Neuronal stem cell (in vitro differentiated cells): ENCODE data around the gene WNT11.

ENCODE experiments used
- DNase-seq: peaks from one replicate; pipeline ENCODE4 v3.0.0-alpha.2; 2013; ENCODE audit warnings: low spot score
- H2AFZ ChIP-seq: one replicate; pipeline ENCODE4 v1.6.1; 2013; ENCODE audit warnings: mild to moderate bottlenecking, low read length, inconsistent platforms
- H2AK5ac ChIP-seq: 2 replicates; pipeline ENCODE4 v1.6.1; 2013; ENCODE audit warnings: low read depth, mild to moderate bottlenecking, inconsistent platforms, low read length, moderate library complexity, mixed read lengths
- H2BK120ac ChIP-seq: 2 replicates; pipeline ENCODE4 v1.6.1; 2013; ENCODE audit warnings: low read depth, mild to moderate bottlenecking, inconsistent platforms, low read length, moderate library complexity, mixed read lengths
- H2BK12ac ChIP-seq: one replicate; pipeline ENCODE4 v1.6.1; 2013; ENCODE audit warnings: low read length, inconsistent platforms
- H2BK15ac ChIP-seq: 2 replicates; pipeline ENCODE4 v1.6.1; 2013; ENCODE audit warnings: mild to moderate bottlenecking, low read length, inconsistent platforms, mixed read lengths
- H2BK5ac ChIP-seq: one replicate; pipeline ENCODE4 v1.6.1; 2013; ENCODE audit warnings: inconsistent platforms, mild to moderate bottlenecking, low read length, moderate library complexity
- H3K14ac ChIP-seq: one replicate; pipeline ENCODE4 v1.6.1; 2013; ENCODE audit warnings: low read length, inconsistent platforms
- H3K18ac ChIP-seq: 2 replicates; pipeline ENCODE4 v1.6.1; 2013; ENCODE audit warnings: low read length, inconsistent platforms
- H3K23ac ChIP-seq: 2 replicates; pipeline ENCODE4 v1.6.1; 2013; ENCODE audit warnings: low read depth, mild to moderate bottlenecking, mixed read lengths, low read length, inconsistent platforms; ENCODE audit not compliant: poor library complexity
- H3K27ac ChIP-seq: replicated peaks from 3 replicates; pipeline ENCODE4 v1.5.1; 2013; ENCODE audit warnings: low read length, inconsistent platforms
- H3K27me3 ChIP-seq, 3 experiments: 2 replicates each; pipeline ENCODE4 v1.6.1; 2013; ENCODE audit warnings: low read length in 3 of 3, mild to moderate bottlenecking in 2 of 3, inconsistent platforms in 1 of 3, low read depth in 1 of 3, mixed read lengths in 1 of 3, moderate library complexity in 1 of 3; ENCODE audit not compliant: control insufficient read depth in 3 of 3, insufficient read depth in 3 of 3
- H3K36me3 ChIP-seq, 2 donors: replicated peaks in 1 of 2; 2 replicates each; pipeline ENCODE4 v1.6.1; 2013; ENCODE audit warnings: low read length in 2 of 2; ENCODE audit not compliant: control insufficient read depth in 2 of 2, insufficient read depth in 2 of 2
- H3K4ac ChIP-seq: 2 replicates; pipeline ENCODE4 v1.6.1; 2013; ENCODE audit warnings: inconsistent platforms, mild to moderate bottlenecking, low read length, moderate library complexity
- H3K4me1 ChIP-seq, 2 donors: 1 replicate in 1 of 2; 2 replicates in 1 of 2; pipeline ENCODE4 v1.6.1; 2013; ENCODE audit warnings: low read length in 2 of 2, low read depth in 1 of 2; ENCODE audit not compliant: control insufficient read depth in 2 of 2, insufficient read depth in 1 of 2
- H3K4me2 ChIP-seq: one replicate; pipeline ENCODE4 v1.6.1; 2013; ENCODE audit warnings: mild to moderate bottlenecking, low read length, inconsistent platforms; ENCODE audit not compliant: insufficient read depth, poor library complexity, severe bottlenecking
- H3K4me3 ChIP-seq, 2 donors: 2 replicates each; pipeline ENCODE4 v1.5.1; 2013; ENCODE audit warnings: low read length in 2 of 2, mild to moderate bottlenecking in 2 of 2, inconsistent platforms in 1 of 2, moderate library complexity in 1 of 2
- H3K79me1 ChIP-seq: one replicate; pipeline ENCODE4 v1.6.1; 2013; ENCODE audit warnings: low read depth, mild to moderate bottlenecking, inconsistent platforms, low read length, moderate library complexity
- H3K9ac ChIP-seq: one replicate; pipeline ENCODE4 v1.6.1; 2013; ENCODE audit warnings: mild to moderate bottlenecking, low read depth, low read length, inconsistent platforms; ENCODE audit not compliant: poor library complexity
- H3K9me3 ChIP-seq, 2 donors: replicated peaks in 1 of 2; 2 replicates each; pipeline versions ENCODE3 to v1.6.1; 2013; ENCODE audit warnings: low read length in 2 of 2, mild to moderate bottlenecking in 2 of 2, inconsistent platforms in 1 of 2, low read depth in 1 of 2, mixed read lengths in 1 of 2, moderate library complexity in 1 of 2; ENCODE audit not compliant: control insufficient read depth in 2 of 2, insufficient read depth in 1 of 2
- H4K8ac ChIP-seq: one replicate; pipeline ENCODE4 v1.6.1; 2013; ENCODE audit warnings: low read depth, mild to moderate bottlenecking, inconsistent platforms, low read length, moderate library complexity
- H4K91ac ChIP-seq: one replicate; pipeline ENCODE4 v1.6.1; 2013; ENCODE audit warnings: low read length, low read depth, mild to moderate bottlenecking, inconsistent platforms; ENCODE audit not compliant: poor library complexity
- WGBS, 2 donors: extraction: QIAGEN DNeasy Blood & Tissue Kit; methylation state at CpG; one replicate each; pipeline ENCODE4 v1.1.7; 2013; ENCODE audit warnings: missing lambda C conversion rate in 2 of 2, mixed read lengths in 1 of 2; ENCODE audit not compliant: insufficient read length in 2 of 2, insufficient replicate concordance in 1 of 2; ENCODE audit errors: extremely low coverage in 2 of 2; 5-methylcytosine and 5-hydroxymethylcytosine counted together

Gene WNT11

GRCh38 chr11:76148941-76149613 is 57.2 kb downstream of the WNT11 start:
- H3K18ac ChIP-seq: no peak overlapping the region
- peaks cover 2 to 12% of the 10 kb centered on the region in 2 donors for H3K4me1 ChIP-seq
- H2BK15ac ChIP-seq: no peak overlapping the region
- H3K4me3 ChIP-seq: no peak overlapping the region
- H2BK120ac ChIP-seq: no peak overlapping the region
- H3K4me2 ChIP-seq: no peak overlapping the region
- H3K23ac ChIP-seq: no peak overlapping the region
- no peak overlapping the region for H3K27ac ChIP-seq
- peaks cover 0 to 11% (median 0%) of the 10 kb centered on the region in 3 experiments for H3K27me3 ChIP-seq
- WGBS, 2 donors: no CpG with 5 or more reads among the region's 17 CpGs
- no peak overlapping the region for H4K8ac ChIP-seq
- no peak overlapping the region for H2BK12ac ChIP-seq
- H3K79me1 ChIP-seq: no peaks in the 10 kb centered on the region
- no peak overlapping the region for H4K91ac ChIP-seq
- H3K14ac ChIP-seq: no peak overlapping the region
- H3K4ac ChIP-seq: no peak overlapping the region
- H3K9me3 ChIP-seq: no peaks in the 10 kb centered on the region
- H2BK5ac ChIP-seq: no peak overlapping the region
- H2AFZ ChIP-seq: no peak overlapping the region
- H2AK5ac ChIP-seq: peak overlapping the region; percentile 44
- no peak overlapping the region for H3K9ac ChIP-seq
- H3K36me3 ChIP-seq: no peaks in the 10 kb centered on the region
- DNase-seq: no peak

GRCh38 chr11:76148231-76148630 is 58.1 kb downstream of the WNT11 start:
- Histone ChIP-seq H2BK120ac (no peak overlapping the region), H2BK5ac (no peak overlapping the region), H3K9ac (no peak overlapping the region), H4K8ac (no peak overlapping the region), H2BK15ac (no peak overlapping the region), H3K27me3 (peaks cover 0 to 4% (median 0%) of the 10 kb centered on the region in 3 experiments), H3K4me2 (no peak overlapping the region), H2AFZ (no peak overlapping the region), H3K79me1 (no peaks in the 10 kb centered on the region), H2AK5ac (no peak overlapping the region), H3K4me3 (no peak overlapping the region), H3K4me1 (peaks cover 2 to 12% of the 10 kb centered on the region in 2 donors), H3K23ac (no peak overlapping the region), H3K36me3 (peaks cover 0 to under 1% of the 10 kb centered on the region in 2 donors), H3K4ac (no peak overlapping the region), H3K27ac (no peak overlapping the region), H3K18ac (peak overlapping the region; percentile 82), H3K9me3 (no peaks in the 10 kb centered on the region), H4K91ac (no peak overlapping the region), H2BK12ac (no peak overlapping the region), H3K14ac (no peak overlapping the region)
- no peak for DNase-seq
- no CpG with 5 or more reads among the region's 6 CpGs for WGBS, 2 donors

GRCh38 chr11:76147106-76147740 is 59.1 kb downstream of the WNT11 start:
- no peaks in the 10 kb centered on the region for H3K9me3 ChIP-seq
- peak overlapping the region; percentile 41 for H2AK5ac ChIP-seq
- H4K91ac ChIP-seq: no peak overlapping the region
- peaks cover 2 to 11% of the 10 kb centered on the region in 2 donors for H3K36me3 ChIP-seq
- H3K4ac ChIP-seq: no peak overlapping the region
- H3K79me1 ChIP-seq: no peaks in the 10 kb centered on the region
- H3K4me2 ChIP-seq: no peak overlapping the region
- no peak for DNase-seq
- H3K23ac ChIP-seq: no peak overlapping the region
- no peak overlapping the region for H4K8ac ChIP-seq
- H3K4me1 ChIP-seq: peaks cover 2 to 10% of the 10 kb centered on the region in 2 donors
- no CpG with 5 or more reads among the region's 14 CpGs for WGBS, 2 donors
- H2BK120ac ChIP-seq: no peak overlapping the region
- no peak overlapping the region for H2BK12ac ChIP-seq
- H2BK5ac ChIP-seq: no peak overlapping the region
- no peak overlapping the region for H3K27ac ChIP-seq
- H3K27me3 ChIP-seq: no peaks in the 10 kb centered on the region
- H3K9ac ChIP-seq: no peak overlapping the region
- H3K14ac ChIP-seq: no peak overlapping the region
- no peak overlapping the region for H3K4me3 ChIP-seq
- no peak overlapping the region for H2AFZ ChIP-seq
- H2BK15ac ChIP-seq: no peak overlapping the region
- no peak overlapping the region for H3K18ac ChIP-seq

- Histone ChIP-seq H3K18ac (no peak overlapping the region), H3K4ac (no peak overlapping the region), H3K4me2 (no peak overlapping the region), H3K23ac (no peak overlapping the region), H3K36me3 (peaks cover 2 to 32% of the 10 kb centered on the region in 2 donors), H2AFZ (no peak overlapping the region), H3K27ac (no peak overlapping the region), H3K9ac (no peak overlapping the region), H2BK5ac (no peak overlapping the region), H4K91ac (no peak overlapping the region), H2BK120ac (no peak overlapping the region), H3K9me3 (no peaks in the 10 kb centered on the region), H2BK12ac (no peak overlapping the region), H2AK5ac (no peak overlapping the region), H3K4me3 (no peak overlapping the region), H2BK15ac (no peak overlapping the region), H3K79me1 (no peaks in the 10 kb centered on the region), H3K4me1 (peaks cover 2% of the 10 kb centered on the region in 2 donors), H3K27me3 (no peaks in the 10 kb centered on the region), H3K14ac (no peak overlapping the region), H4K8ac (no peak overlapping the region)
- no CpG with 5 or more reads among the region's 11 CpGs for WGBS, 2 donors
- no peak for DNase-seq
Measured at GRCh38 chr11:76143274-76143673, 63.0 kb downstream of the WNT11 start.
